ENCODE data around the gene TNFSF8.

The TNFSF8 gene

DNA sequence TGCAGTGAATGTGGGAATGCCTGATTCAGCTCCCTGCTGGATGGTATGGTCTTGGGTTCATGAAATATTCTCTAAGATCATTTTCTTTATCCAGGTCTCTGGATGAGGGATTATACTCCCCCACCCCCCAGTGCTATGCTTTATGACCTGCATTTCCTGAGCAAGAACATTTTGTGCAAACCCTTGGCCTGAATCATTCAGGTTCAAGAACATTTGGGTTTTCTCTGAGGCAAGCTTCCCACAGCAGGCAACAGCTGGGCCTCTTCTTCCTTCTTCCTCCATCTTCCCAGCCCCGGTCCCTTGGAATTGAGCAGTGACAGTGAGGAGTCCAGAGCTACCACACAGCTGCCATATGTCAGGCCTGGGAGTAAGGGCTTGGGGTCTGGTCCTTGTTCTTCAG is 65.9 kb downstream of the TNFSF8 start:
- DNase-seq = no peak

DNA sequence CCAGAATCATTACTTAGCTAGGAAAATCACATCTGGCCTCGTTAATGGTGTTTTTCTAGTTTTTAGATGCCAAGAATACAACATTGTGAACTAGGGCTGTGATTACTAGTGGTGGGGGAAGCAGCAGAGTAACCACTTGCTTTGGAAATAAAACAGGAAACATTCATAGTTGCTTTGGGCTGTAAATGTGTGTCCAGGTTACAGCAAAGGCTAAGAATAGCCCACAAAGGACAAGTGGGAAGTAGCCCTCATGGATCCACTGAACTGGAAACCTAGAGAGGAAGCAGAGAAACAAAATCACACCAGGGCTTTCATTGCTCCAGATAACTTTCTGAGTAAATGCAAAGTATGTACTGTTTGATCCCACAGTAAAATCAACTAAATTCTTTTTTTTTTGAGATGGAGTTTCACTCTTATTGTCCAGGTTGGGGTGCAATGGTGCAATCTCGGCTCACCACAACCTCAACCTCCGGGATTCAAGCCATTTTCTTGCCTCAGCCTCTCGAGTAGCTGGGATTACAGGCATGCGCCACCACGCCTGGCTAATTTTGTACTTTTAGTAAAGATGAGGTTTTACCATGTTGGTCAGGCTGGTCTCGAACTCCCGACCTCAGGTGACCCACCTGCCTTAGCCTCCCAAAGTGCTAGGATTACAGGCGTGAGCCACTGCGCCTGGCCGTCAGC is 68.3 kb downstream of the TNFSF8 start:
- DNase-seq = no peak

DNA sequence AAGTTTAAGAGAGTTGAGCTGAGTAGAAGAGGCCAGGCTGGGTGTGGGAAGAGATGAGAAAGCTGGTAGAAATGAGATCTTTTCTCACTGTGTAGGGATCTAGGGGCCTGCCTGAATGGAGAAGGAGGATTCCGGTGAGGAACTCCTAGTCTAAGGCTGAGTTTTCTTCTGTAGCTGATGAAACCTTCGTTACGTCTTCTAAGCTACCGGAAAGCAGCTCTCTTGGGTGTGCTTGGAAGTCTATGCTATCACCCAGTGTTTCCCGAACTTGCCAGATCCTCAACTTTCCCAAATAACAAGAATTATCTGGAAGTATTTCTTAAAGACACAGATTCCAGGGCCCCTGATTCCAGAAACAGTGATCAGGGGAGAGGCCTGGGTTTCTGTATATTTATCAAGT is 69.1 kb downstream of the TNFSF8 start:
- no peak for DNase-seq

DNA sequence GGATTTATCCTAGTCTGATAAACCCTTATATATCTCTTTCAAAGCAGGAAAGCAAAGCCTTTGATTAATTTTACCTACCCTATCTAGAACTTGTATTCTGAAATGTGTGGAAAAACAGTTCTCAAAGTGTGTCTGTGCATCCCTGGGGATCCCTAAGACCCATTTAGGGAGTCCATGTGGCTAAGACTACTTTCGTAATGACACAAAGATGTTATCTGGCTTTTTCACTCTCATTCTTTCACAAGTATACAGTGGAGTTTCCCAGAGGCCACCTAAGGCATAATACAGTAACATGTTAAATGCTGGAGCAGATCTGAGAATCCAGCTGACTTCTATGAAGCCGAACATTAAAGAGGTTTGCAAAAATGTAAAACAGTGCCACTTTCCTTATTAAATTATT is 70.2 kb downstream of the TNFSF8 start:
- DNase-seq = peak; percentile 20

DNA sequence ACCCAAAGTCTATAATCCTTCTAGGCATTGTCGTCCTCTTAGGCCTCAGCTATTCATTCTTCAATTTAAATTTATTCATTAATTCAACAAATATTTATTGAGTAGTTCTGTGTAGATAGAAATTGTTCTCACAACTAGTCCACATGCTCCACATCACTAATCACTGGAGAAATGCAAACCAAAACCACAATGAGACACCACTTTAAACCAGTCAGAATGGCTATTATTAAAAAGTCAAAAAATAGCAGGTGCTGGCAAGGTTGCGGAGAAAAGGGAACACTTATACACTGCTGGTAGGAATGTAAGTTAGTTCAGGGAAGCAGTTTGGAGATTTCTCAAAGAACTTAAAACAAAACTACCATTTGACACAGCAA is 73.5 kb downstream of the TNFSF8 start:
- no peak for DNase-seq

DNA sequence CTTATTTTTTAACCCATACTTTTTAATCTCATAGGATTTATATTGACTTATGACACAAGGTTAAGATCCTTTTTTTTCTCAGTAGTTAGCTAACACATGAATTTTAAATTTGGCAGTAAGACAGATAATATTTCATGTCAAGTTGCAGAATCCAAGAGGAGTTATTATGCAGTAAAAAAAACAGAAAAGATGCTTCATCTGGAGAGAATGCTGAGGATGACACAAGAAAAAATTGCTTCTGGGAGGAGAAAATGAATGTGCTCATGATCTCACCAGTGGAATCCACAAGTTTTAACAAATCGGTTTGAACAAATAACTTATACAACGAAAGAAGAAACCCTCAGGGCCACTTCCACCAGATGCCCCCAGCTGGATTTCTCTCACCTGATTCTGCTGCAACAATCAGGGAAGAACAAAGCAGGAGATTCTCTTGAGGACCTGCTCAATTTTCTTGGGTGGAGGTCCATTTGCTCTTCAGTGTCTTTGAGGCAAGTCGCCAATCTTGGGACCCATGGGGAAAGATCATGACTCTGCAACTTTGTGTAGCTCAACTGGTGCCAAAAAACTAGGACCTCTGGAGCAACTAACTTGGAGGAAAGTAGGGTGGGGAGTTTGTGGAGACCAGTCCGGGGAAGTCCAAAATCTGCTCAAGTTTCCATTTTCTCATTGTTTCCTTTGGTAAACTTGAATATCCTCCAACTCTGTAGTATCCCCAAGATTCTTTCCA is 74.0 kb downstream of the TNFSF8 start:
- DNase-seq = no peak

DNA sequence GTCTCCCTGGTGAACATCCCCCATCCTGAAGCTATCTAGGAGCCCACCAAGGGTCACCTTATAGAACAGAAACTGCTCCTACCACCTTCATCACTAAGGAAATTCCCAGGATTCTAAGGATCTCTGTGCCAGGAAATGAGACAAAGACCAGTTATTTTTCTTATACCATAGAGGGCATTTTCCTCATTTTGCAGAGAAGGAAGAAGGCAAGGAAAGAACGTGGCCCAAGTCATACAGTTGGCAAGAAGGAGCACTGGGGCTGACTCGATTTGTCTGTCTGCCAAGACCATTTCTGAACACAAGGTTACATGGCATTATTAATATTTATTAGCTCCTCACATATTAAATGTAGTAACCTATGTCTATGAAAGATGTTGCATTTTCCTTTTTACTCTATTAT is 74.9 kb downstream of the TNFSF8 start:
- DNase-seq = no peak

DNA sequence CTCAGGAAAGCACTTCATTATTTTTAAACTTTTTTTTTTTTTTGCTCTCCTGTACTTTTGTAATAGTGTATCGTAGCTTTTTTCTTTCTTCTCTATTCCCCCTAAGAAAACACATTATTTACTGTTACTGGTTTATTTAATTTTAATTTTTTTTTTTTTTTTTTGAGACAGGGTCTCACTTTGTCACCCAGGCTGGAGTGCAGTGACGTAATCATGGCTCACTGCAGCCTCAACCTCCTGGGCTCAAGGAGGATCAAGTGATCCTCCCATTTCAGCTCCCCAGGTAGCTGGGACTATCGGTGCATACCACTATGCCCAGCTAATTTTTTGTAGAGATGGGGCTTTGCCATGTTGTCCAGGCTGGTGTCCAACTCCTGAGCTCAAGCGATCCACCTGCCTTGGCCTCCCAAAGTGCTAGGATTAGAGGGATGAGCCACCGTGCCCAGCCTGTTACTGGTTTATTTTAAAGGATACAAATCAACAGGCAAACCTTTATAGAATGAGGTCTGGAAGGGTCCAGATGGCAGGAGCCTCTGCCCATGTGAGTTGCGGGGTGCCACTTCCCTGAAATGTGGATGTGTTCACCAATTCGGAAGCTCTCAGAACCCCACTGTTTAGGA is 75.5 kb downstream of the TNFSF8 start:
- no peak for DNase-seq

DNA sequence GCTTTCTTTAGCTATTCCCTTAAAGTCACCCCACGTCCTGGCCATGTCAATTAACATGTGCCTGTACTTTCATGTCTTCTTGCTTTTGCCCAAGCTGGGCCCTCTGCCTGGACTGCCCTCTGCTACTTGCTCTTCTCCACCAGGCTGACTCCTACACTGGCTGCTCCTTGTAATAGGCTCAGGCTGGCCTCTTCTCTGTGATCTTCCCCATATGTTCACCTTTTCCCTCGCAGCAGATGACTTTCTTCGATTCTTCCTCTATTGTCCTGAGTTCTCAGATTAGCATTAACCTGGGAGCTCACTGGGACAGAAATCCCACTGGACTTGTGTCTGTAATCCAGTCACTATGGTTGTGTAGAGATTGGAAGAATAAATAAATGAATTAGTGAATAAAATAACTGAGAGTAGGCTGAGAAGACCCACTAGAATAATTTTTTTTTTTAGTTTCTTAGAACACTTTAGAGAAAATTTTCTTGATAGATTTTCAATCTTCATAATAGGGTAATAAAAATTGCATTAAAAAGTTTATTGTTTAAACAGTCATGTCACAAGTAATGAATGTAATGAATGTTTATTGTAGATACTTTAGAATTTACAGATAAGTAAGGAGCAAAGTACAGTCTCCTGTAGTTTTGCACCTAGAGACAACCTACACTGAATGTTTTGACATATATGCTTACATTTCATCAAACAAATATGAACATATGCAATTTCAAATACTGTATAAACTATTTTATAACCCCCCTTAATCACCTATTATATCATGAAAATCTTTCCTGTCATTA is 77.1 kb downstream of the TNFSF8 start:
- no peak for DNase-seq

DNA sequence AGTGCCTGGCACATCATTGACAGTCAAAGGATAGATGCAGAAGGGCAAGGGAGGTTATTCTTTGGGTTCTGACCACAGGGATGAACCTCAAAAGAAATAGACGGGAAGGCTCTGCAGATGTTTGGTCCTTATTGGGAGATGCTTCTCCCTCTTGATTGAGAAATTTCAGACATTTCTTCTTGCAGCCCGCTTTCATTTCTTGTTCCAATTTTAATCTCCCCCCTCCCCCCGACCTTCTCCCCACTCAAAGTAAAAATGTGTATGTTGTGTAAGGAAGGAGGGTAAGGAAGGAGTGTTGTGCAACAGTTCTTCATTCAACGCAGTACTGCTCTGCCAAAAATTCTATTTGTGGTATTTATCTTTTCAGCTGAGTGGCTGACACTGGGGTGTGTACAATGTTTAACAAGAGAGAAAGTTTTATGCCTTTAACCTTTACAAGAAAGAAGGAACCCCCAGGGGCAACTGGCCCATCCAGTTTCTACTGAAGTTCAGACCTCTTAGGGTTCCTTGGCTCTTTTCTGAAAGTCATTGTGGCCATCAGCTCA is 78.3 kb downstream of the TNFSF8 start:
- no peak for DNase-seq

DNA sequence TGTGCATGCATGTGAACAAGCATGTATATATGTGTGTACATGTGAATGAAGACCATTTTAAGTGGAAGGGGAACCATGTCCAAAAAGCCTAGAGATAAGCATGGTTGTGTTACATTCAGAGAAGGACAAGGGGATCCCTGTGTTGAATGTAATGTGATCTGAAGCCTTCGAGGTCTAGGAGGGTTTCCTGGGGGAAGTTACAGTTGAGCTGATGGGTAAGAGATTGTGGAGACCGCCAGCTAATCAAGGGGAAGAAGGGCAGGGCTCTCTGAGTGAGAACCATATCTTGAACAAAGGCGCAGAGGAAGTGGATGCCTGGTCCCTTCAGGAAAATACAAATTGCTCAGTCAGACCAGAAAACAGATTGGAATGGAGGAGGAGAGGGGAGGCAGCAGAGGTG is 79.1 kb downstream of the TNFSF8 start:
- no peak for DNase-seq

All from activated CD4-positive, alpha-beta T cell treated with anti-CD3 and anti-CD28 coated beads, Interleukin-10, Interleukin-2, amounts not matched to agents 100 ng/mL and 50 ng/mL, durations not matched to agents 16 hours and 8 hours (primary cell).